Measurements from ENCODE around the gene HAP1.

HAP1 gene

GRCh38 chr17:41695954-41696757, 38.3 kb downstream of the HAP1 start:
- peaks cover 27% of the 10 kb centered on the region for H3K36me3 ChIP-seq (ENCODE audit: insufficient read depth, low read depth, low read length)
- H3K9me3 ChIP-seq (ENCODE audit: insufficient read depth, low read depth, low read length): no peaks in the 10 kb centered on the region
- no peak overlapping the region for H3K27ac ChIP-seq (ENCODE audit: low read length)
- no peak overlapping the region for H3K4me3 ChIP-seq (ENCODE audit: low read length)
- H3K4me1 ChIP-seq (ENCODE audit: insufficient read depth, low read length): 0 out of 2 replicates have a peak, but pooled peaks cover under 1% of the 10 kb centered on the region
- no peaks in the 10 kb centered on the region for H3K27me3 ChIP-seq (ENCODE audit: insufficient read depth, low read length)
- H3K9ac ChIP-seq (ENCODE audit: low read depth, low read length): no peak overlapping the region

DNA sequence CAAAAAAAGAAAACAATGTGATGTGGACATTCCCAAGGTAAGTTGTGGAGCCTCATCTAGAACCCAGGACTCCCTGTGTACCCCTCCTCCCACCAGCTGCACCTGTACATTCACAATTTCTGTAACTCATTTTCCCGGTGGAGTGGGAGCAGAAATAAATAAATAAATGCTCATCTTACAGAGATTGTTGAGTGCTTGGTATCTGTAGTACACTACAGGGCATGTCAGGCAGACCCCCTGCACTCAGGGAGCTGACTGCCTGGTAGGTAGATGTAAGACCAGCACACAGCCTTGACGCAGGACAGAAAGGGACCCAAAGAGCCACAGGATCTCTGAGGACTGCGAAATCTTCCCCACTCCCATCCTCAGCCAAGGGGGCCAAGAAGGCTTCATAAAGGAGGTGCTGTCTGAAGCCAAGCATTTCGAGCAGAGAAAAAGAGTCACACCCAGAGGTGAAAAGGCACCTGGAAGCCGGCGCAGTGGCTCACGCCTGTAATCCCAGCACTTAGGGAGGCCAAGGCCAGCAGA, 39.2 kb downstream of the HAP1 start:
- Histone ChIP-seq H3K36me3 (ENCODE audit: insufficient read depth, low read depth, low read length) (peaks cover 36% of the 10 kb centered on the region), H3K27me3 (ENCODE audit: insufficient read depth, low read length) (no peaks in the 10 kb centered on the region), H3K9ac (ENCODE audit: low read depth, low read length) (no peak overlapping the region), H3K9me3 (ENCODE audit: insufficient read depth, low read depth, low read length) (no peaks in the 10 kb centered on the region), H3K4me3 (ENCODE audit: low read length) (no peak overlapping the region), H3K4me1 (ENCODE audit: insufficient read depth, low read length) (peaks cover 6% of the 10 kb centered on the region), H3K27ac (ENCODE audit: low read length) (no peak overlapping the region)

GRCh38 chr17:41692722-41693521, 41.5 kb downstream of the HAP1 start:
- Histone ChIP-seq H3K4me1 (ENCODE audit: insufficient read depth, low read length) (peaks cover 9% of the 10 kb centered on the region), H3K9me3 (ENCODE audit: insufficient read depth, low read depth, low read length) (no peaks in the 10 kb centered on the region), H3K27me3 (ENCODE audit: insufficient read depth, low read length) (no peaks in the 10 kb centered on the region), H3K27ac (ENCODE audit: low read length) (no peak overlapping the region), H3K36me3 (ENCODE audit: insufficient read depth, low read depth, low read length) (peaks cover 45% of the 10 kb centered on the region), H3K4me3 (ENCODE audit: low read length) (no peak overlapping the region), H3K9ac (ENCODE audit: low read depth, low read length) (no peak overlapping the region)

- H3K9me3 ChIP-seq (ENCODE audit: insufficient read depth, low read depth, low read length): no peaks in the 10 kb centered on the region
- peaks cover 9% of the 10 kb centered on the region for H3K4me1 ChIP-seq (ENCODE audit: insufficient read depth, low read length)
- H3K9ac ChIP-seq (ENCODE audit: low read depth, low read length): no peak overlapping the region
- peaks cover 45% of the 10 kb centered on the region for H3K36me3 ChIP-seq (ENCODE audit: insufficient read depth, low read depth, low read length)
- H3K4me3 ChIP-seq (ENCODE audit: low read length): no peak overlapping the region; the same call in 1 of the 2 replicates
- H3K27ac ChIP-seq (ENCODE audit: low read length): no peak overlapping the region
- no peaks in the 10 kb centered on the region for H3K27me3 ChIP-seq (ENCODE audit: insufficient read depth, low read length)
Observed at GRCh38 chr17:41691031-41691777, 43.2 kb downstream of the HAP1 start.

- H3K4me1 ChIP-seq (ENCODE audit: insufficient read depth, low read length): peaks cover 9% of the 10 kb centered on the region
- H3K4me3 ChIP-seq (ENCODE audit: low read length): peak overlapping the region; percentile 96
- H3K9ac ChIP-seq (ENCODE audit: low read depth, low read length): peak overlapping the region; percentile 99; the same call in 1 of the 2 replicates
- H3K36me3 ChIP-seq (ENCODE audit: insufficient read depth, low read depth, low read length): peaks cover 45% of the 10 kb centered on the region
- H3K27me3 ChIP-seq (ENCODE audit: insufficient read depth, low read length): no peaks in the 10 kb centered on the region
- no peak overlapping the region for H3K27ac ChIP-seq (ENCODE audit: low read length)
- H3K9me3 ChIP-seq (ENCODE audit: insufficient read depth, low read depth, low read length): no peaks in the 10 kb centered on the region
Observed at GRCh38 chr17:41690497-41690896, 43.9 kb downstream of the HAP1 start.

DNA sequence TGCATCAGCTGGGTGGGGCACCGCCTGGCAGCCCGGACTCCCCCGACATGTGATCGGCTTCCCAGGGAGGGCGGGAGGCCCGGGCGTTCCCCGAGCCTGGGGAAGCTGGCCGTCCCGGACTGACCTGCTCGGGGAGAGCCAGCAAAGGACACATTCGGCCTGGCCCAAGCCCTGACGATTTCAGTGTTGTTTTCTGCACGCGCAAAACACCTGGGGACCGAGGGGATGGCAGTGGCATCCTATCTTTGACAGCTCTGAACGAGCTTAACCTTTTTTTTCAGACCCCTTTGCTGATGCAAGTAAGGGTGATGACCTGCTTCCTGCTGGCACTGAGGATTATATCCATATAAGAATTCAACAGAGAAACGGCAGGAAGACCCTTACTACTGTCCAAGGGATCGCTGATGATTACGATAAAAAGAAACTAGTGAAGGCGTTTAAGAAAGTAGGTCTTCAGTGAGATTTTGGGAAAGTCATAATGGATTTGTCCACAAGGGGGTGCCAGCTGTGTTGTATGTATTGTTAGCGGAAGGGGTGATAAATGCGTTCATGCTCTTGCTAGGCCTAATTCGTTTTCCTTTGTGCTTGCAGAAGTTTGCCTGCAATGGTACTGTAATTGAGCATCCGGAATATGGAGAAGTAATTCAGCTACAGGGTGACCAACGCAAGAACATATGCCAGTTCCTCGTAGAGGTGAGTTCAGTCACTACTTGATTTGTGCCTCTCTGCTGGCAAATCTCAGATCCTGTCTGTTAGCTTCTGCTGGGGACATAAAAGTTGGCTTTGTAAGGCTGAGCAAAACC, 44.7 kb downstream of the HAP1 start:
- Histone ChIP-seq H3K9me3 (ENCODE audit: insufficient read depth, low read depth, low read length) (no peaks in the 10 kb centered on the region), H3K9ac (ENCODE audit: low read depth, low read length) (peak overlapping the region; percentile 99), H3K27me3 (ENCODE audit: insufficient read depth, low read length) (no peaks in the 10 kb centered on the region), H3K27ac (ENCODE audit: low read length) (peak overlapping the region; percentile 73), H3K4me3 (ENCODE audit: low read length) (peak overlapping the region; percentile 96), H3K4me1 (ENCODE audit: insufficient read depth, low read length) (peaks cover 9% of the 10 kb centered on the region), H3K36me3 (ENCODE audit: insufficient read depth, low read depth, low read length) (peaks cover 45% of the 10 kb centered on the region)

- H3K27me3 ChIP-seq (ENCODE audit: insufficient read depth, low read length): no peaks in the 10 kb centered on the region
- peaks cover 9% of the 10 kb centered on the region for H3K4me1 ChIP-seq (ENCODE audit: insufficient read depth, low read length)
- H3K36me3 ChIP-seq (ENCODE audit: insufficient read depth, low read depth, low read length): peaks cover 45% of the 10 kb centered on the region
- H3K9ac ChIP-seq (ENCODE audit: low read depth, low read length): peak within 1 kb of the TSS; percentile 99
- no peaks in the 10 kb centered on the region for H3K9me3 ChIP-seq (ENCODE audit: insufficient read depth, low read depth, low read length)
- H3K27ac ChIP-seq (ENCODE audit: low read length): peak within 1 kb of the TSS; percentile 98
- peak within 1 kb of the TSS; percentile 96 for H3K4me3 ChIP-seq (ENCODE audit: low read length)
Observed at GRCh38 chr17:41688641-41689496, 45.6 kb downstream of the HAP1 start, which contains the start of gene EIF1. TSS of gene EIF1 (plus strand) at chr17:41688885. CDS start at chr17:41689039, 154 bp downstream.

- Histone ChIP-seq H3K9ac (ENCODE audit: low read depth, low read length) (peak overlapping the region; percentile 84), H3K4me3 (ENCODE audit: low read length) (peak overlapping the region; percentile 96), H3K9me3 (ENCODE audit: insufficient read depth, low read depth, low read length) (no peaks in the 10 kb centered on the region), H3K36me3 (ENCODE audit: insufficient read depth, low read depth, low read length) (peaks cover 37% of the 10 kb centered on the region), H3K27ac (ENCODE audit: low read length) (no peak overlapping the region), H3K4me1 (ENCODE audit: insufficient read depth, low read length) (peaks cover 9% of the 10 kb centered on the region), H3K27me3 (ENCODE audit: insufficient read depth, low read length) (no peaks in the 10 kb centered on the region)
Observed at GRCh38 chr17:41687828-41688640, 46.4 kb downstream of the HAP1 start.

DNA sequence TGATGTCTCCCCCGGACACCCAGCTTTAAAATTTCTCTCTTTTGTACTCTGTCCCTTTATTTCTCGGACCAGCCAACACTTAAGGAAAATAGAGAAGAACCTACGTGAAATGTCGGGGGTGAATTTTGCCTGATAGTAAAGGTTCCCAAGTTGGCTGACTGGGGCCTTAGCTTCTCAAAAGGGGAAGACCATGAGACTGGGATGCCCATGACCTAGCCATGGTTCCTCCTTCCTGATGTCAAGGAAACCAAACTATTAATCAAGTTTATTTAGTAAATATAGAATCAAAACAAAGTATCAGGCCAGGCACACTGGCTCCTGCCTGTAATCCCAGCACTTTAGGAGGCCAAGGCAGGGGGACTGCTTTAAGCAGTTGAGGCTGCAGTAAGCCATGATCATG, 48.2 kb downstream of the HAP1 start:
- Histone ChIP-seq H3K27ac (ENCODE audit: low read length) (no peak overlapping the region), H3K36me3 (ENCODE audit: insufficient read depth, low read depth, low read length) (peaks cover 20% of the 10 kb centered on the region)

More for the DNA sequence above, 48.2 kb downstream of the HAP1 start:
- Histone ChIP-seq H3K9me3 (ENCODE audit: insufficient read depth, low read depth, low read length) (no peaks in the 10 kb centered on the region), H3K9ac (ENCODE audit: low read depth, low read length) (no peak overlapping the region), H3K4me3 (ENCODE audit: low read length) (no peak overlapping the region), H3K27me3 (ENCODE audit: insufficient read depth, low read length) (no peaks in the 10 kb centered on the region), H3K4me1 (ENCODE audit: insufficient read depth, low read length) (peaks cover 9% of the 10 kb centered on the region)

All from iPS-20b (cell line).